H1 (cell line): ENCODE measurements around the gene EGLN2. TPM values are rescaled to one million over a fixed set of nuclear protein-coding genes. Genes with fewer than 3 reads are reported as not detected.
A peak's percentile ranks its signal among the peaks of the same experiment; 100 is the strongest.

ENCODE experiments used
- CTCF ChIA-PET: fragments of 300-600 bp; sonication (Branson Sonifier 250); formaldehyde crosslinking; loops from one replicate; lab custom pipeline; 2021; ENCODE audit not compliant: partially characterized antibody; lab: Charles Lee
- POLR2A ChIA-PET: fragments of 300-600 bp; sonication (Branson Sonifier 250); formaldehyde crosslinking; loops from one replicate; lab custom pipeline; 2021; ENCODE audit warnings: inconsistent platforms; ENCODE audit not compliant: partially characterized antibody; lab: Charles Lee
- DNase-seq, 2 experiments: peaks; one replicate each; pipeline versions ENCODE4 v3.0.0 to v3.0.0-alpha.2; 2010 to 2022; ENCODE audit warnings: low spot score in 2 of 2, low read depth in 1 of 2, mixed read lengths in 1 of 2
- FAIRE-seq: peaks from 2 replicates; lab custom pipeline; 2011; peaks lifted over from hg19 to GRCh38; lab: Jason Lieb, UNC
- H2AFZ ChIP-seq: 2 replicates; pipeline ENCODE4 v1.8.1; 2012; ENCODE audit warnings: low read length, inconsistent platforms
- H2AK5ac ChIP-seq: 2 replicates; pipeline ENCODE4 v1.6.1; 2013; ENCODE audit warnings: low read depth, low read length
- H2BK120ac ChIP-seq: replicated peaks from 2 replicates; pipeline ENCODE3; 2013; ENCODE audit warnings: low read depth, low read length, inconsistent platforms
- H2BK12ac ChIP-seq: 2 replicates; pipeline ENCODE4 v1.6.1; 2013; ENCODE audit warnings: low read depth, low read length
- H2BK15ac ChIP-seq: 2 replicates; pipeline ENCODE4 v1.6.1; 2013; ENCODE audit warnings: low read length
- H2BK20ac ChIP-seq: 2 replicates; pipeline ENCODE4 v1.6.1; 2013; ENCODE audit warnings: low read length
- H2BK5ac ChIP-seq: 2 replicates; pipeline ENCODE4 v1.6.1; 2013; ENCODE audit warnings: low read depth, low read length
- H3K14ac ChIP-seq: 2 replicates; pipeline ENCODE4 v1.6.1; 2013; ENCODE audit warnings: inconsistent platforms; ENCODE audit not compliant: insufficient read length
- H3K18ac ChIP-seq: 2 replicates; pipeline ENCODE4 v1.6.1; 2013; ENCODE audit warnings: low read length; ENCODE audit errors: extremely low read depth
- H3K23ac ChIP-seq: 2 replicates; pipeline ENCODE4 v1.6.1; 2013; ENCODE audit warnings: inconsistent platforms; ENCODE audit not compliant: insufficient read length
- H3K23me2 ChIP-seq: 2 replicates; pipeline ENCODE4 v1.6.1; 2013; ENCODE audit warnings: low read depth, low read length
- H3K27ac ChIP-seq: 2 replicates; pipeline ENCODE4 v1.6.1; 2011; ENCODE audit warnings: low read depth, low read length, inconsistent platforms
- H3K27me3 ChIP-seq, 4 experiments: replicated peaks in 1 of 4; 1 replicate in 1 of 4; 2 replicates in 3 of 4; pipeline versions ENCODE4 v1.6.1 to v1.8.1; 2011 to 2013; ENCODE audit warnings: low read length in 3 of 4, mild to moderate bottlenecking in 3 of 4, inconsistent platforms in 2 of 4, mixed read lengths in 2 of 4, moderate library complexity in 1 of 4; ENCODE audit not compliant: control insufficient read depth in 3 of 4, insufficient read depth in 3 of 4; ENCODE audit errors: extremely low read depth in 1 of 4
- H3K36me3 ChIP-seq, 4 experiments: 2 replicates each; pipeline versions ENCODE4 v1.6.1 to v1.8.1; 2011 to 2013; ENCODE audit warnings: mild to moderate bottlenecking in 4 of 4, low read length in 3 of 4, moderate library complexity in 2 of 4, control low read depth in 1 of 4, inconsistent platforms in 1 of 4; ENCODE audit not compliant: insufficient read depth in 4 of 4, control insufficient read depth in 2 of 4
- H3K4ac ChIP-seq: replicated peaks from 2 replicates; pipeline ENCODE3; 2013; ENCODE audit warnings: low read length, low read depth, mixed read lengths, inconsistent platforms; ENCODE audit not compliant: insufficient read length
- H3K4me1 ChIP-seq, 4 experiments: replicated peaks in 1 of 4; 1 replicate in 1 of 4; 2 replicates in 3 of 4; pipeline versions ENCODE4 v1.6.1 to v1.8.1; 2011 to 2013; ENCODE audit warnings: low read length in 3 of 4, inconsistent platforms in 2 of 4, mixed read lengths in 1 of 4; ENCODE audit not compliant: insufficient read depth in 4 of 4, control insufficient read depth in 3 of 4
- H3K4me2 ChIP-seq, 2 experiments: 2 replicates each; pipeline versions ENCODE4 v1.6.1 to v1.8.1; 2011 to 2013; ENCODE audit warnings: low read depth in 2 of 2, low read length in 2 of 2, control low read depth in 1 of 2, inconsistent platforms in 1 of 2, mild to moderate bottlenecking in 1 of 2; ENCODE audit not compliant: insufficient read depth in 1 of 2
- H3K4me3 ChIP-seq, 4 experiments: fragments of 200-600, 300-600 bp in 1 of 4; sonication (generic), shearing (Covaris generic), sonication (Bioruptor Twin) in 1 of 4; 2 replicates each; pipeline versions ENCODE4 v1.5.1 to v1.8.1; 2011 to 2016; ENCODE audit warnings: low read length in 4 of 4, low read depth in 3 of 4, control low read depth in 2 of 4, inconsistent platforms in 2 of 4, mild to moderate bottlenecking in 2 of 4, mixed read lengths in 1 of 4, moderate library complexity in 1 of 4; ENCODE audit not compliant: insufficient read depth in 2 of 4; ENCODE audit errors: extremely low read depth in 1 of 4
- H3K56ac ChIP-seq: replicated peaks from 2 replicates; pipeline ENCODE3; 2013; ENCODE audit warnings: low read depth, mild to moderate bottlenecking, mixed read lengths, low read length, inconsistent platforms; ENCODE audit not compliant: insufficient read length
- H3K79me1 ChIP-seq: 2 replicates; pipeline ENCODE4 v1.6.1; 2013; ENCODE audit warnings: low read depth, low read length, control low read depth
- H3K79me2 ChIP-seq, 2 experiments: 2 replicates each; pipeline versions ENCODE4 v1.6.1 to v1.8.1; 2012 to 2013; ENCODE audit warnings: low read length in 2 of 2, mild to moderate bottlenecking in 2 of 2, inconsistent platforms in 1 of 2; ENCODE audit not compliant: insufficient read depth in 2 of 2, control insufficient read depth in 1 of 2
- H3K9ac ChIP-seq, 4 experiments: replicated peaks in 1 of 4; 1 replicate in 1 of 4; 2 replicates in 3 of 4; pipeline versions ENCODE4 v1.6.1 to v1.8.1; 2011 to 2013; ENCODE audit warnings: low read depth in 3 of 4, low read length in 3 of 4, control low read depth in 2 of 4, mild to moderate bottlenecking in 2 of 4, moderate library complexity in 2 of 4, inconsistent platforms in 1 of 4; ENCODE audit errors: extremely low read depth in 1 of 4
- H3K9me3 ChIP-seq, 2 experiments: 2 replicates each; pipeline versions ENCODE4 v1.6.1 to v1.8.1; 2012 to 2013; ENCODE audit warnings: mild to moderate bottlenecking in 2 of 2, moderate library complexity in 2 of 2, control low read depth in 1 of 2, inconsistent platforms in 1 of 2, low read depth in 1 of 2, low read length in 1 of 2, mixed read lengths in 1 of 2; ENCODE audit not compliant: insufficient read depth in 2 of 2
- H4K20me1 ChIP-seq, 2 experiments: replicated peaks in 1 of 2; 2 replicates each; pipeline versions ENCODE3 to v1.8.1; 2011 to 2013; ENCODE audit warnings: inconsistent platforms in 2 of 2, low read length in 2 of 2, mild to moderate bottlenecking in 1 of 2; ENCODE audit not compliant: insufficient read depth in 2 of 2, control insufficient read depth in 1 of 2
- H4K5ac ChIP-seq: 2 replicates; pipeline ENCODE4 v1.6.1; 2013; ENCODE audit warnings: low read length, low read depth, mixed read lengths, inconsistent platforms; ENCODE audit not compliant: insufficient read length
- H4K8ac ChIP-seq: 2 replicates; pipeline ENCODE4 v1.8.0; 2013; ENCODE audit warnings: mild to moderate bottlenecking, moderate library complexity, low read length, inconsistent platforms; ENCODE audit not compliant: insufficient read depth; ENCODE audit errors: extremely low read depth
- H4K91ac ChIP-seq: replicated peaks from 2 replicates; pipeline ENCODE3; 2013; ENCODE audit warnings: low read length, mixed read lengths, inconsistent platforms; ENCODE audit not compliant: insufficient read length
- CREB1 ChIP-seq: IDR thresholded peaks from 2 replicates; pipeline ENCODE4 v1.6.1; 2012; ENCODE audit warnings: inconsistent platforms
- CTCF ChIP-seq, 3 experiments: IDR thresholded peaks; 1 replicate in 2 of 3; 2 replicates in 1 of 3; pipeline versions ENCODE4 v1.5.1 to v1.6.1; 2011; ENCODE audit warnings: low read length in 3 of 3, mild to moderate bottlenecking in 3 of 3, inconsistent platforms in 2 of 3, low read depth in 1 of 3, moderate library complexity in 1 of 3; ENCODE audit not compliant: insufficient read depth in 1 of 3; ENCODE audit errors: control extremely low read depth in 1 of 3
- KDM4A ChIP-seq: IDR thresholded peaks from one replicate; pipeline ENCODE4 v1.7.1; 2012; ENCODE audit warnings: low read depth, mild to moderate bottlenecking, moderate library complexity, low read length, inconsistent platforms; ENCODE audit not compliant: severe bottlenecking
- NRF1 ChIP-seq: IDR thresholded peaks from 2 replicates; pipeline ENCODE4 v1.6.1; 2011; ENCODE audit warnings: mild to moderate bottlenecking, low read depth, low read length, improper control_type of control experiment
- POLR2A ChIP-seq, 2 experiments: IDR thresholded peaks; 1 replicate in 1 of 2; 2 replicates in 1 of 2; pipeline ENCODE4 v1.6.1; 2011; ENCODE audit warnings: low read depth in 2 of 2, low read length in 2 of 2, mild to moderate bottlenecking in 2 of 2; ENCODE audit errors: control extremely low read depth in 1 of 2
- SIN3A ChIP-seq, 2 experiments: IDR thresholded peaks in 1 of 2; conservative IDR thresholded peaks in 1 of 2; 2 replicates each; pipeline ENCODE4 v1.6.1; 2011 to 2012; ENCODE audit warnings: low read length in 2 of 2, improper control_type of control experiment in 1 of 2, low read depth in 1 of 2, mild to moderate bottlenecking in 1 of 2
- TAF1 ChIP-seq: IDR thresholded peaks from 2 replicates; pipeline ENCODE4 v1.6.1; 2011; ENCODE audit warnings: mild to moderate bottlenecking, low read depth, low read length
- TBP ChIP-seq: IDR thresholded peaks from 2 replicates; pipeline ENCODE4 v1.6.1; 2011; ENCODE audit warnings: low read depth, low read length, improper control_type of control experiment
- YY1 ChIP-seq: IDR thresholded peaks from 2 replicates; pipeline ENCODE4 v1.6.1; 2011; ENCODE audit warnings: low read depth, mild to moderate bottlenecking, low read length
- whole genome bisulfite sequencing, 2 experiments: shearing (Covaris generic) in 1 of 2; methylation state at CpG; one replicate each; pipeline versions ENCODE4 v1.1.6 to v1.1.7; 2013 to 2015; ENCODE audit warnings: low lambda C conversion rate in 2 of 2, mixed read lengths in 2 of 2, inconsistent platforms in 1 of 2, low coverage in 1 of 2, missing lambda C conversion rate in 1 of 2; ENCODE audit not compliant: insufficient replicate concordance in 2 of 2, insufficient coverage in 1 of 2, insufficient read length in 1 of 2; ENCODE audit errors: extremely low coverage in 1 of 2, missing lambda C conversion rate in 1 of 2; 5-methylcytosine and 5-hydroxymethylcytosine counted together
- polyA plus RNA-seq, 7 experiments: library from polyadenylated mRNA; depleted of rRNA in 3 of 7; stranded (reverse) in 5 of 7; unstranded in 2 of 7; fragments of >200 nt in 5 of 7; fragments of 200-250 nt in 2 of 7; gene quantifications; 1 replicate in 5 of 7; 2 replicates in 1 of 7; 4 replicates in 1 of 7; pipeline versions ENCODE4 v1.2.1 to v1.2.3, GENCODE V29; 2011 to 2013; ENCODE audit warnings: missing spikeins in 2 of 7, mixed read lengths in 2 of 7
- total RNA-seq: library from RNA; stranded (reverse); fragmentation: NEBNext Ultra II Directional; extraction: Animal tissue kit (Norgen Biotek cat#: 25700); gene quantifications from 2 replicates; pipeline ENCODE4 v1.2.1, GENCODE V29; 2021

EGLN2 gene
- total and polyA plus RNA-seq, 2 of the 8 experiments (the other 6 are each of a cell fraction or from before 2014, with no cell fraction given) = 86.9 to 103 TPM

- peaks cover 0 to 29% (median 18%) of the 10 kb centered on the region in 4 experiments; a peak in 6 of 7 replicates for H3K4me1 ChIP-seq
- H3K27ac ChIP-seq = peak overlapping the region; percentile 79
- no peak overlapping the region for H2BK20ac ChIP-seq
- H3K4me2 ChIP-seq = peak overlapping the region; percentile 36 to 74
- no peak overlapping the region for H3K4ac ChIP-seq
- peak overlapping the region; percentile 85; the same call in 1 of the 2 replicates for H4K8ac ChIP-seq
- H3K79me2 ChIP-seq = peaks cover 14 to 38% of the 10 kb centered on the region in 2 experiments
- peaks cover 16 to 25% of the 10 kb centered on the region in 2 experiments for H4K20me1 ChIP-seq
- H3K36me3 ChIP-seq = peaks cover 3 to 25% (median 6%) of the 10 kb centered on the region in 4 experiments; a peak in 6 of 8 replicates
- H3K14ac ChIP-seq = no peak overlapping the region
- H3K4me3 ChIP-seq = peak overlapping the region; percentile 52 to 70 (median 64)
- H3K56ac ChIP-seq = peak overlapping the region; percentile 3
- H2BK120ac ChIP-seq = peak overlapping the region; percentile 70
- no peaks in the 10 kb centered on the region for H3K9me3 ChIP-seq
- CTCF ChIA-PET = interaction anchor here (0.6 to 4.0 kb wide), 13 partner anchors 9 to 203 kb away, joined by 3 to 29 read pairs (median 5); partner anchors contain the start of gene RAB4B
- H3K23ac ChIP-seq = no peak overlapping the region
- H4K91ac ChIP-seq = peak overlapping the region; percentile 61
- WGBS, 2 experiments = 13% methylated on average over 28 of the region's 28 CpGs; no CpG with 5 or more reads in 1 of the 2 experiments
- POLR2A ChIA-PET = interaction anchor here (0.6 to 15.7 kb wide), 23 partner anchors 9 to 1740 kb away, joined by 3 to 241 read pairs (median 6); partner anchors contain the start of genes ACTMAP, COQ8B, ITPKC and MIA
- FAIRE-seq (peak; percentile 7), DNase-seq (peak; percentile 69 to 82)
- H2AK5ac ChIP-seq = no peak overlapping the region; the same call in 1 of the 2 replicates
- peaks cover 6% of the 10 kb centered on the region for H3K23me2 ChIP-seq
- peak overlapping the region; percentile 36 for H2BK5ac ChIP-seq
- peak overlapping the region; percentile 47; the same call in 1 of the 2 replicates for H2AFZ ChIP-seq
- H2BK15ac ChIP-seq = no peak overlapping the region
- peaks cover 17% of the 10 kb centered on the region for H3K79me1 ChIP-seq
- H2BK12ac ChIP-seq = peak overlapping the region; percentile 18
- peak overlapping the region; percentile 53 for H4K5ac ChIP-seq
- peak overlapping the region; percentile 56 to 69 (median 66) for H3K9ac ChIP-seq
- peak overlapping the region; percentile 78; the same call in 1 of the 2 replicates for H3K18ac ChIP-seq
- no peaks in the 10 kb centered on the region for H3K27me3 ChIP-seq
- peak; percentile 74 for TF ChIP-seq TAF1
- peak; percentile 41; the same call in 1 of the 2 replicates for TF ChIP-seq CREB1
- peak; percentile 51 to 92 for TF ChIP-seq POLR2A (IDR thresholded peaks at IDR 0.05; ENCODE audit: control extremely low read depth in 1 of 2, low read depth in 2 of 2, low read length in 2 of 2)
- peak; percentile 82 for TF ChIP-seq TBP
- TF ChIP-seq YY1 = peak; percentile 43; the same call in 1 of the 2 replicates
- peak; percentile 26 for TF ChIP-seq KDM4A
- no peak for TF ChIP-seq SIN3A (conservative IDR thresholded peaks at IDR 0.05 in 1 of 2, IDR thresholded peaks at IDR 0.05 in 1 of 2; ENCODE audit: low read depth in 1 of 2, low read length in 2 of 2)
- TF ChIP-seq NRF1 = no peak
- TF ChIP-seq CTCF (IDR thresholded peaks at IDR 0.05; ENCODE audit: control extremely low read depth in 1 of 3, insufficient read depth in 1 of 3, low read depth in 1 of 3, low read length in 3 of 3) = peak; percentile 51 to 84 (median 59); a peak in 3 of 4 replicates
Measured at GRCh38 chr19:40797963-40798682, 868 bp upstream of the EGLN2 start.
